GM12878 (cell line): Measurements from ENCODE around the gene NAP1L5.

ENCODE experiments used
- CBFB ChIP-seq: IDR thresholded peaks from 2 replicates; pipeline ENCODE4 v1.6.1; 2016; ENCODE audit warnings: antibody characterized with exemption, low read depth
- FOXM1 ChIP-seq: IDR thresholded peaks from 2 replicates; pipeline ENCODE4 v1.6.1; 2012; ENCODE audit warnings: low read depth, mild to moderate bottlenecking, inconsistent platforms, low read length, moderate library complexity
- MEF2B ChIP-seq: fragments of 450-650 bp; IDR thresholded peaks from 2 replicates; pipeline ENCODE4 v1.6.1; 2018; ENCODE audit warnings: mild to moderate bottlenecking, moderate library complexity; ENCODE audit not compliant: partially characterized antibody, poor library complexity, severe bottlenecking
- NFYB ChIP-seq: IDR thresholded peaks from 2 replicates; pipeline ENCODE4 v1.6.1; 2011; ENCODE audit warnings: low read depth, mild to moderate bottlenecking, low read length, improper control_type of control experiment, moderate library complexity; ENCODE audit not compliant: insufficient read depth
- NKRF ChIP-seq: fragments of 450-650 bp; conservative IDR thresholded peaks from 2 replicates; pipeline ENCODE4 v1.6.1; 2017; ENCODE audit warnings: mild to moderate bottlenecking, moderate library complexity
- POLR2AphosphoS5 ChIP-seq: IDR thresholded peaks from 2 replicates; pipeline ENCODE4 v1.6.1; 2011; ENCODE audit warnings: mild to moderate bottlenecking, low read length, inconsistent platforms
- RUNX3 ChIP-seq: IDR thresholded peaks from 2 replicates; pipeline ENCODE4 v1.6.1; 2012; ENCODE audit warnings: low read length, inconsistent platforms
- ZSCAN29 ChIP-seq: fragments of 450-650 bp; IDR thresholded peaks from 2 replicates; pipeline ENCODE4 v1.6.1; 2017; ENCODE audit warnings: mild to moderate bottlenecking, moderate library complexity
- TF ChIP-seq, protein P1 (sequence below), 3 experiments: IDR thresholded peaks in 2 of 3; conservative IDR thresholded peaks in 1 of 3; 2 replicates each; pipeline ENCODE4 v1.5.1; 2011; ENCODE audit warnings: low read depth in 3 of 3, low read length in 3 of 3, mild to moderate bottlenecking in 3 of 3, control low read depth in 2 of 3, moderate library complexity in 2 of 3, inconsistent platforms in 1 of 3, mixed read lengths in 1 of 3; ENCODE audit not compliant: control insufficient read depth in 2 of 3, insufficient read depth in 1 of 3; ENCODE audit errors: extremely low read depth in 1 of 3
- TF ChIP-seq, protein P2 (sequence below): fragments of 450-650 bp; formaldehyde crosslinking; IDR thresholded peaks from 2 replicates; pipeline ENCODE4 v1.4.0; 2020; ENCODE audit warnings: mild to moderate bottlenecking, moderate library complexity
- TF ChIP-seq, protein P3 (sequence below): fragments of 450-650 bp; IDR thresholded peaks from 2 replicates; pipeline ENCODE4 v1.6.1; 2017; ENCODE audit warnings: mild to moderate bottlenecking

DNA sequence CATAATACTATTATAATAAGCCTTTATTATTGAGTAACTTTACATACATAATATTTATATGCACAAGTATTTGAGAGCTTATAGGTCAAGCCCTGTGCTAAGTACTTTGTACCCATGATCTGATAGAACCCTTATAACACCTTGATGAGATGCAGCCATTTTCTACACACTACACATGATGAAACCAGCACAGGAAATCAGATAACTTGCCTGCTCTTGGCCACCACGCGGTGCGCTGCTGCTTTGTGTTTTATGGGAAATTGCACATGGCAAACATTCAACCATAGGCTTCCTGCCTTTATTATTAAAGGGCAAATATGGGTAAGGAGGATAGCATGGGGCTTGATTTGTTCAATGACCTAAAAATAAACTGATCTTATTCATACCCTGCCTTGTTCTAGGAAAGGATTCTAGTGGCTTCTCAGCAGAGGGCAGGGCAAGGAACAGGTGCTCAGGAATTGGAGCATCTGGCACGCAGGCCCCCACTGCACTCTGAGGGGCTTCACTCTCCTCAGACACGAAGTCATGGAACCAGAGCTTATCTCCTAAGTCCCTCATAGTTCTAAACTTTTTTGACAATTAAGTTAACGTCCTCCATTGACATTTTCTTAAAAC is 31.6 kb upstream of the NAP1L5 start:
- TF ChIP-seq NKRF (no peak), FOXM1 (no peak), MEF2B (no peak), POLR2AphosphoS5 (no peak), CBFB (no peak), RUNX3 (no peak), ZSCAN29 (no peak), NFYB (no peak)
- TF ChIP-seq, protein P1, sequence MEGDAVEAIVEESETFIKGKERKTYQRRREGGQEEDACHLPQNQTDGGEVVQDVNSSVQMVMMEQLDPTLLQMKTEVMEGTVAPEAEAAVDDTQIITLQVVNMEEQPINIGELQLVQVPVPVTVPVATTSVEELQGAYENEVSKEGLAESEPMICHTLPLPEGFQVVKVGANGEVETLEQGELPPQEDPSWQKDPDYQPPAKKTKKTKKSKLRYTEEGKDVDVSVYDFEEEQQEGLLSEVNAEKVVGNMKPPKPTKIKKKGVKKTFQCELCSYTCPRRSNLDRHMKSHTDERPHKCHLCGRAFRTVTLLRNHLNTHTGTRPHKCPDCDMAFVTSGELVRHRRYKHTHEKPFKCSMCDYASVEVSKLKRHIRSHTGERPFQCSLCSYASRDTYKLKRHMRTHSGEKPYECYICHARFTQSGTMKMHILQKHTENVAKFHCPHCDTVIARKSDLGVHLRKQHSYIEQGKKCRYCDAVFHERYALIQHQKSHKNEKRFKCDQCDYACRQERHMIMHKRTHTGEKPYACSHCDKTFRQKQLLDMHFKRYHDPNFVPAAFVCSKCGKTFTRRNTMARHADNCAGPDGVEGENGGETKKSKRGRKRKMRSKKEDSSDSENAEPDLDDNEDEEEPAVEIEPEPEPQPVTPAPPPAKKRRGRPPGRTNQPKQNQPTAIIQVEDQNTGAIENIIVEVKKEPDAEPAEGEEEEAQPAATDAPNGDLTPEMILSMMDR (IDR thresholded peaks at IDR 0.05 in 2 of 3, conservative IDR thresholded peaks at IDR 0.05 in 1 of 3; ENCODE audit: control insufficient read depth in 2 of 3, extremely low read depth in 1 of 3, insufficient read depth in 1 of 3, low read depth in 3 of 3, low read length in 3 of 3): no peak
- TF ChIP-seq, protein P2, sequence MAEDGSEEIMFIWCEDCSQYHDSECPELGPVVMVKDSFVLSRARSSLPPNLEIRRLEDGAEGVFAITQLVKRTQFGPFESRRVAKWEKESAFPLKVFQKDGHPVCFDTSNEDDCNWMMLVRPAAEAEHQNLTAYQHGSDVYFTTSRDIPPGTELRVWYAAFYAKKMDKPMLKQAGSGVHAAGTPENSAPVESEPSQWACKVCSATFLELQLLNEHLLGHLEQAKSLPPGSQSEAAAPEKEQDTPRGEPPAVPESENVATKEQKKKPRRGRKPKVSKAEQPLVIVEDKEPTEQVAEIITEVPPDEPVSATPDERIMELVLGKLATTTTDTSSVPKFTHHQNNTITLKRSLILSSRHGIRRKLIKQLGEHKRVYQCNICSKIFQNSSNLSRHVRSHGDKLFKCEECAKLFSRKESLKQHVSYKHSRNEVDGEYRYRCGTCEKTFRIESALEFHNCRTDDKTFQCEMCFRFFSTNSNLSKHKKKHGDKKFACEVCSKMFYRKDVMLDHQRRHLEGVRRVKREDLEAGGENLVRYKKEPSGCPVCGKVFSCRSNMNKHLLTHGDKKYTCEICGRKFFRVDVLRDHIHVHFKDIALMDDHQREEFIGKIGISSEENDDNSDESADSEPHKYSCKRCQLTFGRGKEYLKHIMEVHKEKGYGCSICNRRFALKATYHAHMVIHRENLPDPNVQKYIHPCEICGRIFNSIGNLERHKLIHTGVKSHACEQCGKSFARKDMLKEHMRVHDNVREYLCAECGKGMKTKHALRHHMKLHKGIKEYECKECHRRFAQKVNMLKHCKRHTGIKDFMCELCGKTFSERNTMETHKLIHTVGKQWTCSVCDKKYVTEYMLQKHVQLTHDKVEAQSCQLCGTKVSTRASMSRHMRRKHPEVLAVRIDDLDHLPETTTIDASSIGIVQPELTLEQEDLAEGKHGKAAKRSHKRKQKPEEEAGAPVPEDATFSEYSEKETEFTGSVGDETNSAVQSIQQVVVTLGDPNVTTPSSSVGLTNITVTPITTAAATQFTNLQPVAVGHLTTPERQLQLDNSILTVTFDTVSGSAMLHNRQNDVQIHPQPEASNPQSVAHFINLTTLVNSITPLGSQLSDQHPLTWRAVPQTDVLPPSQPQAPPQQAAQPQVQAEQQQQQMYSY (CRISPR knock-in tag): no peak
- TF ChIP-seq, protein P3, sequence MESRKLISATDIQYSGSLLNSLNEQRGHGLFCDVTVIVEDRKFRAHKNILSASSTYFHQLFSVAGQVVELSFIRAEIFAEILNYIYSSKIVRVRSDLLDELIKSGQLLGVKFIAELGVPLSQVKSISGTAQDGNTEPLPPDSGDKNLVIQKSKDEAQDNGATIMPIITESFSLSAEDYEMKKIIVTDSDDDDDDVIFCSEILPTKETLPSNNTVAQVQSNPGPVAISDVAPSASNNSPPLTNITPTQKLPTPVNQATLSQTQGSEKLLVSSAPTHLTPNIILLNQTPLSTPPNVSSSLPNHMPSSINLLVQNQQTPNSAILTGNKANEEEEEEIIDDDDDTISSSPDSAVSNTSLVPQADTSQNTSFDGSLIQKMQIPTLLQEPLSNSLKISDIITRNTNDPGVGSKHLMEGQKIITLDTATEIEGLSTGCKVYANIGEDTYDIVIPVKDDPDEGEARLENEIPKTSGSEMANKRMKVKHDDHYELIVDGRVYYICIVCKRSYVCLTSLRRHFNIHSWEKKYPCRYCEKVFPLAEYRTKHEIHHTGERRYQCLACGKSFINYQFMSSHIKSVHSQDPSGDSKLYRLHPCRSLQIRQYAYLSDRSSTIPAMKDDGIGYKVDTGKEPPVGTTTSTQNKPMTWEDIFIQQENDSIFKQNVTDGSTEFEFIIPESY: no peak
